ENCODE data around the gene MS4A12.
"Not testable (repeated sequence)": the region's sequence is repeated elsewhere in the genome, so short reads cannot be mapped to it uniquely, and the experiment has no call there.

Gene MS4A12

GRCh38 chr11:60492488-60493009 is at the start of gene MS4A12:
TSS of gene MS4A12 (plus strand) at chr11:60492778. CDS start at chr11:60497319, 4,541 bp downstream.
- DNase-seq (ENCODE audit: low spot score), result no peak

- no peak for DNase-seq (ENCODE audit: low spot score)
Measured at GRCh38 chr11:60447070-60447469, 45.5 kb upstream of the MS4A12 start.

GRCh38 chr11:60447846-60448245 is 44.7 kb upstream of the MS4A12 start:
- DNase-seq (ENCODE audit: low spot score), result no peak

GRCh38 chr11:60451185-60451584 is 41.4 kb upstream of the MS4A12 start:
- not testable (repeated sequence) for DNase-seq (ENCODE audit: low spot score)

GRCh38 chr11:60454212-60454611 is 38.4 kb upstream of the MS4A12 start:
- DNase-seq (ENCODE audit: low spot score), result no peak

GRCh38 chr11:60455531-60456042 is 37.0 kb upstream of the MS4A12 start, which contains the start of gene MS4A1:
TSS of gene MS4A1 (plus strand) at chr11:60455847. CDS start at chr11:60462375, 6,528 bp downstream.
- DNase-seq (ENCODE audit: low spot score), result no peak

GRCh38 chr11:60457576-60457975 is 35.0 kb upstream of the MS4A12 start:
- no peak for DNase-seq (ENCODE audit: low spot score)

GRCh38 chr11:60459345-60459744 is 33.2 kb upstream of the MS4A12 start:
- DNase-seq (ENCODE audit: low spot score), result no peak

GRCh38 chr11:60468829-60469228 is 23.7 kb upstream of the MS4A12 start:
- no peak for DNase-seq (ENCODE audit: low spot score)

GRCh38 chr11:60469723-60470122 is 22.9 kb upstream of the MS4A12 start:
- no peak for DNase-seq (ENCODE audit: low spot score)

GRCh38 chr11:60477035-60477445 is 15.5 kb upstream of the MS4A12 start:
- DNase-seq (ENCODE audit: low spot score), result no peak

- DNase-seq (ENCODE audit: low spot score), result no peak
Measured at GRCh38 chr11:60482361-60482760, 10.2 kb upstream of the MS4A12 start.

- no peak for DNase-seq (ENCODE audit: low spot score)
Measured at GRCh38 chr11:60485987-60486386, 6.6 kb upstream of the MS4A12 start.

- DNase-seq (ENCODE audit: low spot score), result no peak
Measured at GRCh38 chr11:60493454-60493853, 876 bp downstream of the MS4A12 start.

- no peak for DNase-seq (ENCODE audit: low spot score)
Measured at GRCh38 chr11:60498399-60498798, 5.8 kb downstream of the MS4A12 start.

- DNase-seq (ENCODE audit: low spot score), result no peak
Measured at GRCh38 chr11:60498853-60499252, 6.3 kb downstream of the MS4A12 start.

- DNase-seq (ENCODE audit: low spot score), result no peak
Measured at GRCh38 chr11:60500276-60500910, 7.8 kb downstream of the MS4A12 start.

GRCh38 chr11:60502221-60502775 is 9.7 kb downstream of the MS4A12 start:
- DNase-seq (ENCODE audit: low spot score), result no peak

- DNase-seq (ENCODE audit: low spot score), result no peak
Measured at GRCh38 chr11:60504219-60504905, 11.8 kb downstream of the MS4A12 start.

- DNase-seq (ENCODE audit: low spot score), result not testable (repeated sequence)
Measured at GRCh38 chr11:60509609-60510008, 17.0 kb downstream of the MS4A12 start.

- DNase-seq (ENCODE audit: low spot score), result not testable (repeated sequence)
Measured at GRCh38 chr11:60510209-60510608, 17.6 kb downstream of the MS4A12 start.

GRCh38 chr11:60511393-60511792 is 18.8 kb downstream of the MS4A12 start:
- DNase-seq (ENCODE audit: low spot score), result no peak

Data from D341Med (cell line).